K562 (cell line): ENCODE results near the gene ZNF544. TPM values are rescaled to one million over a fixed set of nuclear protein-coding genes. Genes with fewer than 3 reads are reported as not detected.

Experiments
- BRCA1 ChIP-seq, 2 experiments: fragments of 450-650 bp in 1 of 2; sonication (generic) in 1 of 2; formaldehyde crosslinking in 1 of 2; IDR thresholded peaks; 2 replicates each; pipeline versions ENCODE4 v1.5.0 to v1.6.1; 2017 to 2020; ENCODE audit warnings: mild to moderate bottlenecking in 1 of 2, missing genetic modification reagents in 1 of 2
- CHD2 ChIP-seq: IDR thresholded peaks from 2 replicates; pipeline ENCODE4 v1.6.1; 2011; ENCODE audit warnings: low read depth, low read length
- CREB3 ChIP-seq: fragments of 450-650 bp; conservative IDR thresholded peaks from 2 replicates; pipeline ENCODE4 v1.6.1; 2016; ENCODE audit warnings: missing genetic modification characterization, low read depth, mild to moderate bottlenecking, missing compliant biosample characterization, moderate library complexity
- ETV5 ChIP-seq: sonication (generic); formaldehyde crosslinking; IDR thresholded peaks from 2 replicates; pipeline ENCODE4 v1.4.0; 2020; ENCODE audit warnings: low read depth, mild to moderate bottlenecking, missing genetic modification reagents
- EWSR1 ChIP-seq: fragments of 450-650 bp; IDR thresholded peaks from 2 replicates; pipeline ENCODE4 v1.6.1; 2018; ENCODE audit warnings: borderline replicate concordance, mild to moderate bottlenecking, low read depth, moderate library complexity; ENCODE audit not compliant: partially characterized antibody
- KDM4B ChIP-seq, 2 experiments: fragments of 450-650 bp in 1 of 2; sonication (generic) in 1 of 2; IDR thresholded peaks; 2 replicates each; pipeline ENCODE4 v1.6.1; 2016 to 2017; ENCODE audit warnings: borderline replicate concordance in 2 of 2, antibody characterized with exemption in 1 of 2, low read depth in 1 of 2, mild to moderate bottlenecking in 1 of 2
- NCOA2 ChIP-seq, 2 experiments: fragments of 450-650 bp; IDR thresholded peaks; 2 replicates each; pipeline ENCODE4 v1.6.1; 2018; ENCODE audit warnings: mild to moderate bottlenecking in 2 of 2, moderate library complexity in 1 of 2; ENCODE audit not compliant: partially characterized antibody in 2 of 2
- NFATC3 ChIP-seq: fragments of 450-650 bp; IDR thresholded peaks from 2 replicates; pipeline ENCODE4 v1.6.1; 2017; ENCODE audit warnings: mild to moderate bottlenecking
- NR2F6 ChIP-seq: fragments of 450-650 bp; formaldehyde crosslinking; IDR thresholded peaks from 2 replicates; pipeline ENCODE4 v1.4.0; 2020; ENCODE audit warnings: mild to moderate bottlenecking
- PHTF2 ChIP-seq: fragments of 250-450 bp; sonication (Bioruptor Pico); IDR thresholded peaks from 2 replicates; pipeline ENCODE4 v1.5.0; 2021; ENCODE audit warnings: mild to moderate bottlenecking
- PYGO2 ChIP-seq: fragments of 450-650 bp; IDR thresholded peaks from 2 replicates; pipeline ENCODE4 v1.6.1; 2016; ENCODE audit warnings: mild to moderate bottlenecking, missing genetic modification characterization, moderate library complexity, missing compliant biosample characterization
- RBFOX2 ChIP-seq: fragments of 200-400 bp; formaldehyde crosslinking; IDR thresholded peaks from 2 replicates; pipeline ENCODE4 v1.6.1; 2017; ENCODE audit warnings: low read depth, mild to moderate bottlenecking, low read length, moderate library complexity
- RFX1 ChIP-seq: fragments of 450-650 bp; IDR thresholded peaks from 2 replicates; pipeline ENCODE4 v1.6.1; 2016; ENCODE audit warnings: mild to moderate bottlenecking, moderate library complexity
- TCF15 ChIP-seq: fragments of 250-450 bp; sonication (Bioruptor Pico); IDR thresholded peaks from 2 replicates; pipeline ENCODE4 v1.8.0; 2022; ENCODE audit warnings: moderate library complexity, mild to moderate bottlenecking, inconsistent platforms
- THRB ChIP-seq: fragments of 450-650 bp; formaldehyde crosslinking; conservative IDR thresholded peaks from 2 replicates; pipeline ENCODE4 v1.4.0; 2022; ENCODE audit warnings: mild to moderate bottlenecking, missing genetic modification characterization
- XRCC5 ChIP-seq: fragments of 200-400 bp; formaldehyde crosslinking; IDR thresholded peaks from 2 replicates; pipeline ENCODE4 v1.6.1; 2017; ENCODE audit warnings: low read depth, mild to moderate bottlenecking, low read length
- ZNF318 ChIP-seq, 2 experiments: fragments of 450-650 bp; IDR thresholded peaks; 2 replicates each; pipeline ENCODE4 v1.6.1; 2016; ENCODE audit warnings: mild to moderate bottlenecking in 2 of 2, borderline replicate concordance in 1 of 2, low read depth in 1 of 2, moderate library complexity in 1 of 2
- ZNF668 ChIP-seq: fragments of 250-450 bp; sonication (Bioruptor Pico); IDR thresholded peaks from 2 replicates; pipeline ENCODE4 v1.8.0; 2022; ENCODE audit warnings: mild to moderate bottlenecking, inconsistent platforms
- polyA plus RNA-seq, 8 experiments: library from polyadenylated mRNA; depleted of rRNA in 4 of 8; stranded (reverse) in 5 of 8; unstranded in 3 of 8; fragments of >200 nt; fragmentation: Nextera tagmentation in 2 of 8; fragmentation: Illumina TruSeq in 1 of 8; extraction: Ambion mirVana in 2 of 8; extraction: Trizol in 1 of 8; gene quantifications; 2 replicates each; pipeline versions ENCODE4 v1.2.1 to v1.2.3, GENCODE V29; 2011 to 2014; ENCODE audit warnings: inconsistent platforms in 1 of 8, missing spikeins in 1 of 8
- total RNA-seq, 7 experiments: library from RNA; depleted of rRNA in 6 of 7; stranded (reverse); fragments of >200 nt in 6 of 7; fragmentation: Illumina TruSeq in 2 of 7; extraction: Trizol in 2 of 7; gene quantifications; 2 replicates each; pipeline versions ENCODE4 v1.2.1 to v1.2.3, GENCODE V29; 2011 to 2021; ENCODE audit warnings: low replicate concordance in 1 of 7

ZNF544 gene
- total and polyA plus RNA-seq, 9 of the 15 experiments (the other 6 are each of a cell fraction or from before 2014, with no cell fraction given), result 23.6 to 59.0 (median 41.4) TPM

GRCh38 chr19:58182577-58182988, 46.1 kb upstream of the ZNF544 start (continued):
- TF ChIP-seq CREB3 (tag) (no peak), ZNF318 (IDR thresholded peaks at IDR 0.05; ENCODE audit: borderline replicate concordance in 1 of 2, low read depth in 1 of 2) (no peak), NCOA2 (IDR thresholded peaks at IDR 0.05; ENCODE audit: partially characterized antibody in 2 of 2) (no peak), PHTF2 (no peak), NFATC3 (no peak), ZNF668 (no peak), EWSR1 (no peak), KDM4B (IDR thresholded peaks at IDR 0.05; ENCODE audit: borderline replicate concordance in 2 of 2, low read depth in 1 of 2) (no peak), RBFOX2 (no peak), BRCA1 (IDR thresholded peaks at IDR 0.05) (no peak), BRCA1 (CRISPR knock-in tag; IDR thresholded peaks at IDR 0.05) (no peak; the same call in 1 of the 2 replicates), THRB (CRISPR knock-in tag) (peak; percentile 89; the same call in 1 of the 2 replicates), RFX1 (no peak), ETV5 (CRISPR knock-in tag) (no peak), NR2F6 (CRISPR knock-in tag) (no peak), XRCC5 (no peak; the same call in 1 of the 2 replicates), CHD2 (no peak), PYGO2 (tag) (no peak), TCF15 (no peak)
